K562 (cell line): Measurements from ENCODE around the gene DLX4. TPM values are rescaled to one million over a fixed set of nuclear protein-coding genes. Genes with fewer than 3 reads are reported as not detected.

Experiments used
- ATAC-seq: fragments of 200-7000 bp; cut with Tn5 transposase; 3 replicates; pipeline ENCODE4 v1.9.1; 2020; ENCODE audit warnings: moderate library complexity
- BruUV-seq: library from RNA; stranded (reverse); fragments of 400-500 nt; replicated peaks from 2 replicates; lab custom pipeline; 2021; lab: Mats Ljungman, UMichigan
- CTCF ChIA-PET: fragments of 300-600 bp; formaldehyde crosslinking; extraction: SDS; loops from one replicate; lab custom pipeline; 2021; ENCODE audit warnings: low intra/inter-chr PET ratio; lab: Yijun Ruan, JAX
- POLR2A ChIA-PET: fragments of 300-600, 350-650 bp; sonication (Branson Sonifier 250); formaldehyde crosslinking; extraction: SDS; loops from one replicate; lab custom pipeline; 2021; ENCODE audit warnings: antibody characterized with exemption, inconsistent platforms; lab: Yijun Ruan, JAX
- DNase-seq, 4 experiments: peaks; one replicate each; pipeline versions ENCODE4 v3.0.0 to v3.0.0-alpha.2; 2011 to 2018; ENCODE audit warnings: low spot score in 3 of 4, mixed read lengths in 3 of 4; ENCODE audit errors: extremely low read depth in 1 of 4
- FAIRE-seq: peaks from 2 replicates; lab custom pipeline; 2011; peaks lifted over from hg19 to GRCh38; lab: Jason Lieb, UNC
- H2AFZ ChIP-seq: 2 replicates; pipeline ENCODE4 v1.6.0; 2011; ENCODE audit warnings: low read depth, low read length, control low read depth, inconsistent platforms
- H3K27ac ChIP-seq: fragments of 200-600 bp; 3 replicates; pipeline ENCODE4 v1.8.0; 2011; ENCODE audit warnings: low read depth, mild to moderate bottlenecking, control low read depth, inconsistent platforms, low read length, moderate library complexity, mixed read lengths; ENCODE audit errors: extremely low read depth
- H3K27me3 ChIP-seq, 2 experiments: fragments of 300-600 bp in 1 of 2; 2 replicates in 1 of 2; 3 replicates in 1 of 2; pipeline versions ENCODE4 v1.6.0 to v1.8.0; 2011; ENCODE audit warnings: inconsistent platforms in 2 of 2, low read length in 2 of 2, mild to moderate bottlenecking in 1 of 2, mixed read lengths in 1 of 2, moderate library complexity in 1 of 2; ENCODE audit not compliant: control insufficient read depth in 2 of 2, insufficient read depth in 2 of 2
- H3K36me3 ChIP-seq: fragments of 300-600 bp; 3 replicates; pipeline ENCODE4 v1.8.0; 2011; ENCODE audit warnings: mild to moderate bottlenecking, low read length, inconsistent platforms; ENCODE audit not compliant: control insufficient read depth, insufficient read depth
- H3K4me1 ChIP-seq, 2 experiments: fragments of 200-600 bp in 1 of 2; replicated peaks in 1 of 2; 2 replicates in 1 of 2; 3 replicates in 1 of 2; pipeline versions ENCODE4 v1.5.1 to v1.8.0; 2011; ENCODE audit warnings: inconsistent platforms in 2 of 2, low read length in 2 of 2, mild to moderate bottlenecking in 1 of 2, mixed read lengths in 1 of 2, moderate library complexity in 1 of 2; ENCODE audit not compliant: control insufficient read depth in 2 of 2, insufficient read depth in 2 of 2
- H3K4me2 ChIP-seq: 2 replicates; pipeline ENCODE4 v1.6.1; 2011; ENCODE audit warnings: low read length, control low read depth, inconsistent platforms, mixed read lengths; ENCODE audit not compliant: insufficient read depth
- H3K4me3 ChIP-seq: fragments of 200-600 bp; sonication (generic), shearing (Covaris generic); 2 replicates; pipeline ENCODE4 v1.5.1; 2016; ENCODE audit warnings: control low read depth, inconsistent platforms
- H3K79me2 ChIP-seq: fragments of 200-600 bp; 3 replicates; pipeline ENCODE4 v1.8.0; 2011; ENCODE audit warnings: low read length, inconsistent platforms; ENCODE audit not compliant: control insufficient read depth, insufficient read depth
- H3K9ac ChIP-seq, 2 experiments: 2 replicates each; pipeline versions ENCODE4 v1.6.0 to v1.6.1; 2011; ENCODE audit warnings: low read depth in 2 of 2, low read length in 2 of 2, control low read depth in 1 of 2, inconsistent platforms in 1 of 2, mild to moderate bottlenecking in 1 of 2, mixed read lengths in 1 of 2; ENCODE audit not compliant: insufficient read depth in 1 of 2
- H3K9me1 ChIP-seq: one replicate; pipeline ENCODE4 v1.6.0; 2011; ENCODE audit warnings: inconsistent platforms, mild to moderate bottlenecking, low read length, moderate library complexity; ENCODE audit not compliant: control insufficient read depth, insufficient read depth
- H3K9me3 ChIP-seq: replicated peaks from 2 replicates; pipeline ENCODE4 v1.5.1; 2011; ENCODE audit warnings: low read depth, low read length, inconsistent platforms; ENCODE audit not compliant: control insufficient read depth, insufficient read depth
- H4K20me1 ChIP-seq: replicated peaks from 2 replicates; pipeline ENCODE4 v1.6.1; 2011; ENCODE audit warnings: low read length, inconsistent platforms, mixed read lengths; ENCODE audit not compliant: control insufficient read depth, insufficient read depth
- ARID2 ChIP-seq: fragments of 450-650 bp; IDR thresholded peaks from 2 replicates; pipeline ENCODE4 v1.6.1; 2017; ENCODE audit warnings: antibody characterized with exemption, mild to moderate bottlenecking
- ASH1L ChIP-seq: fragments of 450-650 bp; IDR thresholded peaks from 2 replicates; pipeline ENCODE4 v1.6.1; 2018; ENCODE audit warnings: borderline replicate concordance, mild to moderate bottlenecking, low read depth; ENCODE audit not compliant: partially characterized antibody
- JUND ChIP-seq, 2 experiments: IDR thresholded peaks; 2 replicates in 1 of 2; 3 replicates in 1 of 2; pipeline ENCODE4 v1.6.1; 2011; ENCODE audit warnings: borderline replicate concordance in 2 of 2, low read depth in 2 of 2, low read length in 2 of 2, improper control_type of control experiment in 1 of 2, missing biosample characterization in 1 of 2, missing genetic modification characterization in 1 of 2, missing genetic modification reagents in 1 of 2
- PRMT5 ChIP-seq: sonication (generic); formaldehyde crosslinking; IDR thresholded peaks from 2 replicates; pipeline ENCODE4 v1.5.0; 2020; ENCODE audit warnings: missing genetic modification reagents
- RAD21 ChIP-seq, 2 experiments: fragments of 250-450 bp in 1 of 2; fragments of 450-650 bp in 1 of 2; sonication (Bioruptor Pico) in 1 of 2; formaldehyde crosslinking in 1 of 2; IDR thresholded peaks in 1 of 2; conservative IDR thresholded peaks in 1 of 2; 2 replicates each; pipeline versions ENCODE4 v1.4.0 to v1.8.0; 2020 to 2022; ENCODE audit warnings: mild to moderate bottlenecking in 2 of 2, moderate library complexity in 1 of 2
- WGBS: fragments of 100-300 bp; shearing (Covaris generic); methylation state at CpG from one replicate; pipeline ENCODE4 v1.1.6; 2016; ENCODE audit warnings: low coverage, mixed read lengths; ENCODE audit not compliant: insufficient coverage; ENCODE audit errors: missing lambda C conversion rate; 5-methylcytosine and 5-hydroxymethylcytosine counted together
- in situ Hi-C: fragments of 300-500 bp; cut with MboI; formaldehyde crosslinking; loops from 4 replicates; pipeline ENCODE4 v1.15.0; 2018; ENCODE audit warnings: inconsistent platforms, mixed read lengths
- intact Hi-C: fragments of 100-400 bp; cut with micrococcal nuclease; formaldehyde crosslinking; loops from 2 replicates; pipeline ENCODE4 v1.14.2; 2022
- polyA plus RNA-seq, 8 experiments: library from polyadenylated mRNA; depleted of rRNA in 4 of 8; stranded (reverse) in 5 of 8; unstranded in 3 of 8; fragments of >200 nt; fragmentation: Nextera tagmentation in 2 of 8; fragmentation: Illumina TruSeq in 1 of 8; extraction: Ambion mirVana in 2 of 8; extraction: Trizol in 1 of 8; gene quantifications; 2 replicates each; pipeline versions ENCODE4 v1.2.1 to v1.2.3, GENCODE V29; 2011 to 2014; ENCODE audit warnings: inconsistent platforms in 1 of 8, missing spikeins in 1 of 8
- total RNA-seq, 7 experiments: library from RNA; depleted of rRNA in 6 of 7; stranded (reverse); fragments of >200 nt in 6 of 7; fragmentation: Illumina TruSeq in 2 of 7; extraction: Trizol in 2 of 7; gene quantifications; 2 replicates each; pipeline versions ENCODE4 v1.2.1 to v1.2.3, GENCODE V29; 2011 to 2021; ENCODE audit warnings: low replicate concordance in 1 of 7
- TF ChIP-seq, protein P1 (sequence below): fragments of 250-450 bp; sonication (Bioruptor Pico); IDR thresholded peaks from 2 replicates; pipeline ENCODE4 v1.4.0; 2020; ENCODE audit warnings: mild to moderate bottlenecking, moderate library complexity
- TF ChIP-seq, protein P2 (sequence below), 2 experiments: fragments of 450-650 bp; formaldehyde crosslinking in 1 of 2; IDR thresholded peaks; 2 replicates each; pipeline versions ENCODE4 v1.4.0 to v1.6.1; 2014 to 2020; ENCODE audit warnings: mild to moderate bottlenecking in 2 of 2, borderline replicate concordance in 1 of 2, low read depth in 1 of 2

DLX4 gene
- total and polyA plus RNA-seq, 9 of the 15 experiments (the other 6 are each of a cell fraction or from before 2014, with no cell fraction given) = 0.15 to 2.2 (median 0.58) TPM

DNA sequence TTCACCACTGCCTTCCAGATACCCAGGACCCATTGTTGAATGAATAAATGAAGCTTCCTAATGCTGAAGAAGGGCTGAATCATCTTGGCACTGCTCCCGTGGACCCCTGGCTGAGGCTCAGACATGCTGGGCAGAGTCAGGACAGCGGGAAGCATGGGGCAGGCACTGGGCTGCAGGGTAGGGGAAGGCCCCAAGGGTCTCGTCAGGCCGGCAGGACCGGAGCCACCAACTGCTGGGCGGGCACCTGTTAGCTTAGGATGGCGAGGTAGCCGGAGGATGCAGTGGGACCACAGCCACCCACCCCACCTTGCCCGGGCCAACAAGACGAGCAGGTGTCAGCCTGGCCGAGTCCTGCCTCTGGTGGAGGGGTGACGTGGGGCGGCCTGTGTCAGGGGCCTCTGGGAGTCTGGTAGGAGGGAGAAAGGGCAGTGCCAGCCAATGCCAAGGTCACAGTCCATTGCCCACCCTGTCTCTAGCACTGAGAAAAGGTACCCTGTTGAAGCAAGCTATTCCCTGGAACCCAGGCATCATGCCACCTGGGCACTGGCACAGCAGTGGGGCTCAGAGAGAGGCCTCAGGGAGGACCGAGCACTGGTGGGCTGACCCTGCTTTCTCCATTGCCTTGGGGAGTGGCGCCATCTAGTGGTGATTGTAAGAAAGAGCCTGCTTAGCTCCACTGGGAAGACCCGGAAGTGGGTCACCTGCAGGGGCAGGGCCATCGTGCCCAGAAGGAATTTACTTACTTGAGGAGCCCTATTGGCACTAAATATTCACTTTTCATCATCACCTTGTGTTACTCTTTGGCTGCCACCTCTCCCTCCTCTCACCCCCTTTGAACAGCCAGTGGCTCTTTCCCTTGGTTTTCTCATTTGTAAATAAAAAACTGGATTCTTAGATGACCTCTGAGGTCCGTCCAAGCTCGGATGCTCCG, 29.0 kb downstream of the DLX4 start:
- H3K36me3 ChIP-seq = no peaks in the 10 kb centered on the region
- in situ Hi-C loops = loop anchor here (5.0 kb wide), 2 partner anchors 136 to 426 kb away; no protein-coding TSS in a partner anchor
- CTCF ChIA-PET = interaction anchor here (0.7 to 6.2 kb wide), 13 partner anchors 28 to 441 kb away, joined by 3 to 134 read pairs (median 8); no protein-coding TSS in a partner anchor
- intact Hi-C loops = loop anchor here (1.0 to 5.0 kb wide), 5 partner anchors 45 to 428 kb away; no protein-coding TSS in a partner anchor
- POLR2A ChIA-PET = no interaction called here
- peaks cover 5% of the 10 kb centered on the region for H4K20me1 ChIP-seq
- peaks cover 24 to 43% of the 10 kb centered on the region in 2 experiments; a peak in 4 of 5 replicates for H3K27me3 ChIP-seq
- no peaks in the 10 kb centered on the region for H3K9me3 ChIP-seq
- WGBS = 19% methylated on average over 20 of the region's 20 CpGs
- peak overlapping the region; percentile 93 for H2AFZ ChIP-seq
- BruUV-seq = no TSS peak
- DNase-seq (peak; percentile 86 to 92 (median 88)), FAIRE-seq (peak; percentile 98), ATAC-seq (peak; percentile 99)
- H3K4me2 ChIP-seq = peak overlapping the region; percentile 47
- H3K4me3 ChIP-seq = no peak overlapping the region
- no peaks in the 10 kb centered on the region for H3K79me2 ChIP-seq
- H3K4me1 ChIP-seq = peaks cover 0 to 25% of the 10 kb centered on the region in 2 experiments; a peak in 2 of 5 replicates
- H3K9ac ChIP-seq = 0 out of 4 replicates have a peak overlapping the region, but pooled peaks of 1 of the 2 experiments have one; percentile 10
- no peak overlapping the region for H3K27ac ChIP-seq
- no peaks in the 10 kb centered on the region for H3K9me1 ChIP-seq
- TF ChIP-seq, protein P1, sequence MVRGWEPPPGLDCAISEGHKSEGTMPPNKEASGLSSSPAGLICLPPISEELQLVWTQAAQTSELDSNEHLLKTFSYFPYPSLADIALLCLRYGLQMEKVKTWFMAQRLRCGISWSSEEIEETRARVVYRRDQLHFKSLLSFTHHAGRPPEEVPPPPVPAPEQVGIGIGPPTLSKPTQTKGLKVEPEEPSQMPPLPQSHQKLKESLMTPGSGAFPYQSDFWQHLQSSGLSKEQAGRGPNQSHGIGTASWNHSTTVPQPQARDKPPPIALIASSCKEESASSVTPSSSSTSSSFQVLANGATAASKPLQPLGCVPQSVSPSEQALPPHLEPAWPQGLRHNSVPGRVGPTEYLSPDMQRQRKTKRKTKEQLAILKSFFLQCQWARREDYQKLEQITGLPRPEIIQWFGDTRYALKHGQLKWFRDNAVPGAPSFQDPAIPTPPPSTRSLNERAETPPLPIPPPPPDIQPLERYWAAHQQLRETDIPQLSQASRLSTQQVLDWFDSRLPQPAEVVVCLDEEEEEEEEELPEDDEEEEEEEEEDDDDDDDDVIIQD (CRISPR knock-in tag) = no peak
- peak; percentile 19; the same call in 1 of the 2 replicates for TF ChIP-seq JUND (IDR thresholded peaks at IDR 0.05; ENCODE audit: borderline replicate concordance, low read depth, low read length)
- TF ChIP-seq JUND (tag; IDR thresholded peaks at IDR 0.05; ENCODE audit: borderline replicate concordance, low read depth, low read length) = no peak
- TF ChIP-seq, protein P2, sequence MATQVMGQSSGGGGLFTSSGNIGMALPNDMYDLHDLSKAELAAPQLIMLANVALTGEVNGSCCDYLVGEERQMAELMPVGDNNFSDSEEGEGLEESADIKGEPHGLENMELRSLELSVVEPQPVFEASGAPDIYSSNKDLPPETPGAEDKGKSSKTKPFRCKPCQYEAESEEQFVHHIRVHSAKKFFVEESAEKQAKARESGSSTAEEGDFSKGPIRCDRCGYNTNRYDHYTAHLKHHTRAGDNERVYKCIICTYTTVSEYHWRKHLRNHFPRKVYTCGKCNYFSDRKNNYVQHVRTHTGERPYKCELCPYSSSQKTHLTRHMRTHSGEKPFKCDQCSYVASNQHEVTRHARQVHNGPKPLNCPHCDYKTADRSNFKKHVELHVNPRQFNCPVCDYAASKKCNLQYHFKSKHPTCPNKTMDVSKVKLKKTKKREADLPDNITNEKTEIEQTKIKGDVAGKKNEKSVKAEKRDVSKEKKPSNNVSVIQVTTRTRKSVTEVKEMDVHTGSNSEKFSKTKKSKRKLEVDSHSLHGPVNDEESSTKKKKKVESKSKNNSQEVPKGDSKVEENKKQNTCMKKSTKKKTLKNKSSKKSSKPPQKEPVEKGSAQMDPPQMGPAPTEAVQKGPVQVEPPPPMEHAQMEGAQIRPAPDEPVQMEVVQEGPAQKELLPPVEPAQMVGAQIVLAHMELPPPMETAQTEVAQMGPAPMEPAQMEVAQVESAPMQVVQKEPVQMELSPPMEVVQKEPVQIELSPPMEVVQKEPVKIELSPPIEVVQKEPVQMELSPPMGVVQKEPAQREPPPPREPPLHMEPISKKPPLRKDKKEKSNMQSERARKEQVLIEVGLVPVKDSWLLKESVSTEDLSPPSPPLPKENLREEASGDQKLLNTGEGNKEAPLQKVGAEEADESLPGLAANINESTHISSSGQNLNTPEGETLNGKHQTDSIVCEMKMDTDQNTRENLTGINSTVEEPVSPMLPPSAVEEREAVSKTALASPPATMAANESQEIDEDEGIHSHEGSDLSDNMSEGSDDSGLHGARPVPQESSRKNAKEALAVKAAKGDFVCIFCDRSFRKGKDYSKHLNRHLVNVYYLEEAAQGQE (IDR thresholded peaks at IDR 0.05; ENCODE audit: borderline replicate concordance) = peak; percentile 70
- TF ChIP-seq, protein P2 (CRISPR knock-in tag; IDR thresholded peaks at IDR 0.05; ENCODE audit: low read depth) = no peak
- no peak for TF ChIP-seq PRMT5 (CRISPR knock-in tag)
- peak; percentile 51 for TF ChIP-seq ASH1L
- TF ChIP-seq RAD21 (CRISPR knock-in tag; conservative IDR thresholded peaks at IDR 0.05 in 1 of 2, IDR thresholded peaks at IDR 0.05 in 1 of 2) = peak; percentile 85 to 92
- peak; percentile 25; the same call in 1 of the 2 replicates for TF ChIP-seq ARID2
